Gastroesophageal sphincter (tissue), 4 donors: Measurements from ENCODE around the gene COPB1. TPM values are rescaled to one million over a fixed set of nuclear protein-coding genes. Genes with fewer than 3 reads are reported as not detected.
A peak's percentile ranks its signal among the peaks of the same experiment; 100 is the strongest.
"Not testable (repeated sequence)": the region's sequence is repeated elsewhere in the genome, so short reads cannot be mapped to it uniquely, and the experiment has no call there.

Experiments
- ATAC-seq: fragments of 150-250 bp; one replicate; pipeline ENCODE4 v1.9.1; 2016; ENCODE audit warnings: mild to moderate bottlenecking, moderate library complexity
- H3K27ac ChIP-seq, 4 donors: fragments of 200-600 bp; sonication (generic) in 3 of 4; 1 replicate in 3 of 4; 2 replicates in 1 of 4; pipeline ENCODE4 v1.5.1; 2016 to 2019
- H3K27me3 ChIP-seq: fragments of 200-600 bp; sonication (generic); one replicate; pipeline ENCODE4 v1.5.1; 2019
- H3K36me3 ChIP-seq, 2 donors: fragments of 200-600 bp; sonication (generic); one replicate each; pipeline ENCODE4 v1.5.1; 2019; ENCODE audit warnings: control low read depth in 1 of 2
- H3K4me1 ChIP-seq, 3 donors: fragments of 200-600 bp; sonication (generic); 1 replicate in 2 of 3; 2 replicates in 1 of 3; pipeline ENCODE4 v1.5.1; 2016 to 2019; ENCODE audit warnings: control low read depth in 2 of 3
- H3K4me3 ChIP-seq, 2 donors: fragments of 200-600 bp; sonication (generic); one replicate each; pipeline ENCODE4 v1.5.1; 2019; ENCODE audit warnings: mild to moderate bottlenecking in 1 of 2, moderate library complexity in 1 of 2
- H3K9me3 ChIP-seq, 3 donors: fragments of 200-600 bp; sonication (generic); one replicate each; pipeline ENCODE4 v1.5.1; 2017 to 2019; ENCODE audit warnings: control low read depth in 2 of 3
- CTCF ChIP-seq, 4 experiments: fragments of 200-600 bp in 2 of 4; fragments of 450-650 bp in 2 of 4; sonication (generic) in 1 of 4; IDR thresholded peaks; one replicate each; pipeline ENCODE4 v1.5.1; 2017 to 2019; ENCODE audit warnings: antibody characterized with exemption in 4 of 4, mild to moderate bottlenecking in 2 of 4, moderate library complexity in 2 of 4
- EP300 ChIP-seq: sonication (generic); formaldehyde crosslinking; IDR thresholded peaks from one replicate; pipeline ENCODE4 v1.6.1; 2017; ENCODE audit warnings: antibody characterized with exemption, mild to moderate bottlenecking
- POLR2A ChIP-seq, 2 donors: fragments of 450-650 bp; IDR thresholded peaks; one replicate each; pipeline ENCODE4 v1.6.1; 2017; ENCODE audit warnings: antibody characterized with exemption in 2 of 2, mild to moderate bottlenecking in 2 of 2, moderate library complexity in 1 of 2
- POLR2AphosphoS5 ChIP-seq: sonication (generic); formaldehyde crosslinking; IDR thresholded peaks from one replicate; pipeline ENCODE4 v1.6.1; 2017; ENCODE audit warnings: antibody characterized with exemption
- WGBS, 2 donors: methylation state at CpG; one replicate each; pipeline ENCODE4 v1.1.5; 2018; ENCODE audit warnings: low coverage in 1 of 2; 5-methylcytosine and 5-hydroxymethylcytosine counted together
- total RNA-seq, 4 donors: library from RNA; depleted of rRNA; stranded (reverse); fragments of >200 nt; gene quantifications; one replicate each; pipeline ENCODE4 v1.1.0, GENCODE V29; 2016

The COPB1 gene
- total RNA-seq, 4 donors from 2014 or later, result 74.5 to 130 (median 101) TPM

- Histone ChIP-seq H3K9me3 (no peaks in the 10 kb centered on the region), H3K4me1 (peaks cover 0 to 62% (median 0%) of the 10 kb centered on the region in 3 donors), H3K4me3 (no peak overlapping the region), H3K27me3 (no peaks in the 10 kb centered on the region), H3K27ac (peak overlapping the region in 3 of 4 donors; percentile 25 to 71 (median 42)), H3K36me3 (no peaks in the 10 kb centered on the region)
- no peak for ATAC-seq
- WGBS, 2 donors, result 24 to 50% methylated on average over 6 of the region's 6 CpGs
- TF ChIP-seq POLR2A (IDR thresholded peaks at IDR 0.05), result no peak
- TF ChIP-seq EP300, result no peak
Observed at GRCh38 chr11:14538271-14538925, 38.8 kb upstream of the COPB1 start.

GRCh38 chr11:14537134-14537599, 37.6 kb upstream of the COPB1 start:
- no peak for ATAC-seq
- H3K36me3 ChIP-seq, result no peaks in the 10 kb centered on the region
- H3K9me3 ChIP-seq, result no peaks in the 10 kb centered on the region
- TF ChIP-seq CTCF (IDR thresholded peaks at IDR 0.05), result peak; percentile 63 to 84 (median 68)
- no peak for TF ChIP-seq EP300
- no peak for TF ChIP-seq POLR2AphosphoS5
- peaks cover 0 to 52% (median 0%) of the 10 kb centered on the region in 3 donors for H3K4me1 ChIP-seq
- no peak overlapping the region for H3K4me3 ChIP-seq
- H3K27ac ChIP-seq, result no peak overlapping the region
- H3K27me3 ChIP-seq, result no peaks in the 10 kb centered on the region
- WGBS, 2 donors, result 8 to 11% methylated on average over 5 of the region's 5 CpGs

- peaks cover 0 to 34% (median 0%) of the 10 kb centered on the region in 3 donors for H3K4me1 ChIP-seq
- H3K36me3 ChIP-seq, ATAC-seq, H3K27me3 ChIP-seq, H3K9me3 ChIP-seq, H3K27ac ChIP-seq, H3K4me3 ChIP-seq: not testable (repeated sequence)
- WGBS, 2 donors, result 96 to 100% methylated on average over 3 to 4 of the region's 4 CpGs
Observed at GRCh38 chr11:14535166-14535565, 35.6 kb upstream of the COPB1 start.

- 100% methylated on average over 2 of the region's 2 CpGs; no CpG with 5 or more reads in 1 of the 2 donors for WGBS, 2 donors
- H3K27ac ChIP-seq, result no peak overlapping the region
- no peak for TF ChIP-seq EP300
- no peak for TF ChIP-seq POLR2A (IDR thresholded peaks at IDR 0.05)
- TF ChIP-seq POLR2AphosphoS5, result no peak
- no peak for TF ChIP-seq CTCF (IDR thresholded peaks at IDR 0.05)
- no peaks in the 10 kb centered on the region for H3K36me3 ChIP-seq
- H3K4me1 ChIP-seq, result no peaks in the 10 kb centered on the region
- no peaks in the 10 kb centered on the region for H3K27me3 ChIP-seq
- H3K4me3 ChIP-seq, result no peak overlapping the region
- no peaks in the 10 kb centered on the region for H3K9me3 ChIP-seq
- no peak for ATAC-seq
Observed at GRCh38 chr11:14529951-14530350, 30.3 kb upstream of the COPB1 start.

GRCh38 chr11:14529321-14529720, 29.7 kb upstream of the COPB1 start:
- Histone ChIP-seq H3K4me1 (no peaks in the 10 kb centered on the region), H3K27me3 (no peaks in the 10 kb centered on the region), H3K9me3 (no peaks in the 10 kb centered on the region), H3K27ac (no peak overlapping the region), H3K4me3 (no peak overlapping the region), H3K36me3 (no peaks in the 10 kb centered on the region)
- WGBS, 2 donors, result 83 to 92% methylated on average over 3 of the region's 3 CpGs
- no peak for ATAC-seq
- no peak for TF ChIP-seq POLR2A (IDR thresholded peaks at IDR 0.05)
- TF ChIP-seq POLR2AphosphoS5, result no peak
- no peak for TF ChIP-seq CTCF (IDR thresholded peaks at IDR 0.05)
- no peak for TF ChIP-seq EP300

GRCh38 chr11:14522801-14523200, 23.2 kb upstream of the COPB1 start:
- H3K4me1 ChIP-seq, result peaks cover 5 to 26% (median 6%) of the 10 kb centered on the region in 3 donors
- no peak for ATAC-seq
- H3K4me3 ChIP-seq, result no peak overlapping the region
- 94 to 100% methylated on average over 1 of the region's 1 CpG for WGBS, 2 donors
- no peaks in the 10 kb centered on the region for H3K9me3 ChIP-seq
- no peak overlapping the region for H3K27ac ChIP-seq
- H3K27me3 ChIP-seq, result no peaks in the 10 kb centered on the region
- TF ChIP-seq POLR2A (IDR thresholded peaks at IDR 0.05) (no peak), CTCF (IDR thresholded peaks at IDR 0.05) (no peak), POLR2AphosphoS5 (no peak)
- peaks cover 0 to 7% of the 10 kb centered on the region in 2 donors for H3K36me3 ChIP-seq
